HEK293 (cell line): ENCODE results near the gene SLC35E1.
A peak's percentile ranks its signal among the peaks of the same experiment; 100 is the strongest.

ENCODE experiments used
- CTCF ChIA-PET: fragments of 350-600 bp; formaldehyde crosslinking; extraction: SDS; loops from one replicate; lab custom pipeline; 2021; ENCODE audit warnings: antibody characterized with exemption; lab: Yijun Ruan, JAX
- POLR2A ChIA-PET: fragments of 300-600 bp; formaldehyde crosslinking; extraction: SDS; loops from one replicate; lab custom pipeline; 2020; ENCODE audit warnings: antibody characterized with exemption, inconsistent platforms; lab: Yijun Ruan, JAX
- H3K27ac ChIP-seq: fragments of 200-500 bp; sonication (Bioruptor generic); 2 replicates; pipeline ENCODE4 v1.5.1; 2014; ENCODE audit warnings: low read depth, low read length, control low read depth, inconsistent platforms; ENCODE audit errors: extremely low read depth
- H3K36me3 ChIP-seq, 2 experiments: fragments of 200-500 bp in 1 of 2; sonication (Bioruptor generic) in 1 of 2; 1 replicate in 1 of 2; 2 replicates in 1 of 2; pipeline ENCODE4 v1.5.1; 2014 to 2017; ENCODE audit warnings: inconsistent platforms in 2 of 2, low read length in 2 of 2; ENCODE audit not compliant: control insufficient read depth in 2 of 2, insufficient read depth in 1 of 2
- H3K4me1 ChIP-seq: fragments of 200-500 bp; sonication (Bioruptor generic); 2 replicates; pipeline ENCODE4 v1.5.1; 2014; ENCODE audit warnings: mild to moderate bottlenecking, low read length, inconsistent platforms; ENCODE audit not compliant: control insufficient read depth, insufficient read depth
- H3K4me3 ChIP-seq: 2 replicates; pipeline ENCODE4 v1.5.1; 2011; ENCODE audit warnings: low read depth, mild to moderate bottlenecking, control low read depth, low read length, moderate library complexity
- H3K9me3 ChIP-seq: fragments of 200-500 bp; sonication (Bioruptor generic); 2 replicates; pipeline ENCODE4 v1.5.1; 2014; ENCODE audit warnings: low read depth, low read length, inconsistent platforms; ENCODE audit not compliant: control insufficient read depth, insufficient read depth
- GLIS1 ChIP-seq: fragments of 450-650 bp; formaldehyde crosslinking; IDR thresholded peaks from 2 replicates; pipeline ENCODE4 v1.5.1; 2016; ENCODE audit warnings: missing biosample characterization, missing genetic modification characterization
- HOXC10 ChIP-seq: sonication (generic); formaldehyde crosslinking; IDR thresholded peaks from 2 replicates; pipeline ENCODE4 v1.8.1; 2023; ENCODE audit warnings: mild to moderate bottlenecking, missing genetic modification reagents
- KLF17 ChIP-seq: fragments of 450-650 bp; formaldehyde crosslinking; IDR thresholded peaks from 2 replicates; pipeline ENCODE4 v1.5.1; 2016; ENCODE audit warnings: missing biosample characterization, missing genetic modification characterization
- KLF9 ChIP-seq: fragments of 450-650 bp; formaldehyde crosslinking; IDR thresholded peaks from 2 replicates; pipeline ENCODE4 v1.5.1; 2016; ENCODE audit warnings: missing biosample characterization, missing genetic modification characterization, low read depth
- PBX3 ChIP-seq: sonication (generic); formaldehyde crosslinking; IDR thresholded peaks from 2 replicates; pipeline ENCODE4 v1.8.1; 2022; ENCODE audit warnings: mild to moderate bottlenecking, moderate library complexity, missing genetic modification reagents
- SALL2 ChIP-seq: fragments of 450-650 bp; formaldehyde crosslinking; IDR thresholded peaks from 2 replicates; pipeline ENCODE4 v1.5.0; 2017; ENCODE audit warnings: missing biosample characterization, mild to moderate bottlenecking, missing genetic modification characterization, borderline replicate concordance
- SP3 ChIP-seq: fragments of 450-650 bp; formaldehyde crosslinking; IDR thresholded peaks from 2 replicates; pipeline ENCODE4 v1.5.1; 2016; ENCODE audit warnings: missing biosample characterization, missing genetic modification characterization
- SP7 ChIP-seq: fragments of 450-650 bp; formaldehyde crosslinking; IDR thresholded peaks from 2 replicates; pipeline ENCODE4 v1.5.1; 2016; ENCODE audit warnings: missing biosample characterization, missing genetic modification characterization
- ZBTB8A ChIP-seq: fragments of 450-650 bp; formaldehyde crosslinking; IDR thresholded peaks from 2 replicates; pipeline ENCODE4 v1.5.1; 2016; ENCODE audit warnings: missing biosample characterization, missing genetic modification characterization
- ZNF140 ChIP-seq: fragments of 450-650 bp; formaldehyde crosslinking; IDR thresholded peaks from 2 replicates; pipeline ENCODE4 v1.5.1; 2016; ENCODE audit warnings: missing biosample characterization, missing genetic modification characterization
- ZNF157 ChIP-seq: fragments of 450-650 bp; formaldehyde crosslinking; IDR thresholded peaks from 2 replicates; pipeline ENCODE4 v1.5.1; 2016; ENCODE audit warnings: missing biosample characterization, missing genetic modification characterization
- ZNF174 ChIP-seq: fragments of 450-650 bp; formaldehyde crosslinking; IDR thresholded peaks from 2 replicates; pipeline ENCODE4 v1.5.0; 2017; ENCODE audit warnings: missing biosample characterization, mild to moderate bottlenecking, missing genetic modification characterization
- ZNF184 ChIP-seq: fragments of 450-650 bp; IDR thresholded peaks from 2 replicates; pipeline ENCODE4 v1.5.1; 2018; ENCODE audit warnings: missing biosample characterization, mild to moderate bottlenecking, missing genetic modification characterization
- ZNF23 ChIP-seq: fragments of 450-650 bp; formaldehyde crosslinking; IDR thresholded peaks from 2 replicates; pipeline ENCODE4 v1.5.1; 2016; ENCODE audit warnings: missing biosample characterization, missing genetic modification characterization, borderline replicate concordance
- ZNF350 ChIP-seq: fragments of 450-650 bp; formaldehyde crosslinking; IDR thresholded peaks from 2 replicates; pipeline ENCODE4 v1.5.0; 2017; ENCODE audit warnings: missing biosample characterization, mild to moderate bottlenecking, missing genetic modification characterization
- ZNF449 ChIP-seq: fragments of 450-650 bp; formaldehyde crosslinking; IDR thresholded peaks from 2 replicates; pipeline ENCODE4 v1.5.1; 2017; ENCODE audit warnings: missing biosample characterization, mild to moderate bottlenecking, missing genetic modification characterization, moderate library complexity
- ZNF510 ChIP-seq: fragments of 450-650 bp; formaldehyde crosslinking; IDR thresholded peaks from 2 replicates; pipeline ENCODE4 v1.5.1; 2018; ENCODE audit warnings: mild to moderate bottlenecking, missing genetic modification characterization, missing biosample characterization; ENCODE audit not compliant: insufficient replicate concordance
- ZNF610 ChIP-seq: fragments of 450-650 bp; formaldehyde crosslinking; IDR thresholded peaks from 2 replicates; pipeline ENCODE4 v1.5.1; 2016; ENCODE audit warnings: missing biosample characterization, missing genetic modification characterization, borderline replicate concordance
- ZNF621 ChIP-seq: fragments of 450-650 bp; formaldehyde crosslinking; IDR thresholded peaks from 2 replicates; pipeline ENCODE4 v1.5.1; 2017; ENCODE audit warnings: missing biosample characterization, missing genetic modification characterization
- ZNF623 ChIP-seq: fragments of 450-650 bp; formaldehyde crosslinking; IDR thresholded peaks from 2 replicates; pipeline ENCODE4 v1.5.1; 2016; ENCODE audit warnings: missing biosample characterization, missing genetic modification characterization
- ZNF645 ChIP-seq: fragments of 450-650 bp; formaldehyde crosslinking; IDR thresholded peaks from 2 replicates; pipeline ENCODE4; 2016; ENCODE audit warnings: missing biosample characterization, missing genetic modification characterization
- ZNF704 ChIP-seq: fragments of 450-650 bp; formaldehyde crosslinking; IDR thresholded peaks from 2 replicates; pipeline ENCODE4 v1.5.1; 2016; ENCODE audit warnings: missing biosample characterization, missing genetic modification characterization
- ZNF747 ChIP-seq: fragments of 450-650 bp; formaldehyde crosslinking; IDR thresholded peaks from 2 replicates; pipeline ENCODE4 v1.5.1; 2016; ENCODE audit warnings: missing biosample characterization, missing genetic modification characterization
- ZNF791 ChIP-seq: fragments of 450-650 bp; formaldehyde crosslinking; IDR thresholded peaks from 2 replicates; pipeline ENCODE4 v1.5.1; 2016; ENCODE audit warnings: missing biosample characterization, missing genetic modification characterization
- ZSCAN4 ChIP-seq: fragments of 450-650 bp; formaldehyde crosslinking; IDR thresholded peaks from 2 replicates; pipeline ENCODE4 v1.5.1; 2017; ENCODE audit warnings: missing biosample characterization, missing genetic modification characterization

Gene SLC35E1

GRCh38 chr19:16566702-16567101, 5.5 kb downstream of the SLC35E1 start:
- H3K36me3 ChIP-seq, result peaks cover 33 to 63% of the 10 kb centered on the region in 2 experiments; a peak in 2 of 3 replicates
- ChIA-PET CTCF (interaction anchor here (1.0 kb wide), 1 partner anchor 149 kb away, joined by 3 read pairs; no protein-coding TSS in a partner anchor), POLR2A (interaction anchor here (1.1 kb wide), 1 partner anchor 94 kb away, joined by 4 read pairs; no protein-coding TSS in a partner anchor)
- no peak overlapping the region for H3K4me3 ChIP-seq
- no peak overlapping the region for H3K27ac ChIP-seq
- no peaks in the 10 kb centered on the region for H3K9me3 ChIP-seq
- TF ChIP-seq GLIS1 (tag by site-specific recombination) (no peak), ZNF184 (tag by site-specific recombination) (peak; percentile 88), PBX3 (CRISPR knock-in tag) (no peak)
- TF ChIP-seq, all 188 proteins: peak for 1
- peaks cover 2% of the 10 kb centered on the region; the same call in 1 of the 2 replicates for H3K4me1 ChIP-seq

GRCh38 chr19:16566161-16566560, 6.1 kb downstream of the SLC35E1 start:
- H3K36me3 ChIP-seq, result peaks cover 35 to 69% of the 10 kb centered on the region in 2 experiments; a peak in 2 of 3 replicates
- no peak overlapping the region for H3K27ac ChIP-seq

GRCh38 chr19:16564842-16565241, 7.4 kb downstream of the SLC35E1 start:
- Histone ChIP-seq H3K4me3 (no peak overlapping the region), H3K36me3 (peaks cover 42 to 76% of the 10 kb centered on the region in 2 experiments; a peak in 2 of 3 replicates), H3K4me1 (no peaks in the 10 kb centered on the region), H3K27ac (no peak overlapping the region), H3K9me3 (no peaks in the 10 kb centered on the region)
- ChIA-PET POLR2A (no interaction called here), CTCF (no interaction called here)
- TF ChIP-seq ZNF140 (no peak), SP7 (no peak), ZNF623 (tag by site-specific recombination) (no peak), ZNF449 (tag by site-specific recombination) (no peak), ZNF23 (tag by site-specific recombination) (no peak), ZBTB8A (tag by site-specific recombination) (no peak), KLF9 (tag by site-specific recombination) (no peak), ZNF747 (no peak), SP3 (tag by site-specific recombination) (no peak), HOXC10 (CRISPR knock-in tag) (no peak), ZNF704 (no peak), ZNF184 (tag by site-specific recombination) (no peak)

More at GRCh38 chr19:16566161-16566560, 6.1 kb downstream of the SLC35E1 start:
- Histone ChIP-seq H3K9me3 (no peaks in the 10 kb centered on the region), H3K4me1 (no peaks in the 10 kb centered on the region; the same call in 1 of the 2 replicates), H3K4me3 (no peak overlapping the region)
- POLR2A ChIA-PET, result no interaction called here
- TF ChIP-seq ZNF174 (tag by site-specific recombination) (no peak), ZNF510 (tag by site-specific recombination) (no peak), ZNF350 (tag by site-specific recombination) (no peak), ZNF791 (tag by site-specific recombination) (no peak), ZNF623 (tag by site-specific recombination) (no peak), ZNF157 (tag by site-specific recombination) (no peak), ZSCAN4 (tag by site-specific recombination) (no peak), KLF17 (tag by site-specific recombination) (no peak), ZNF645 (no peak), SALL2 (tag by site-specific recombination) (no peak), ZNF621 (tag by site-specific recombination) (no peak), ZNF610 (tag by site-specific recombination) (no peak)
- CTCF ChIA-PET, result no interaction called here
